Cardiac muscle cell (in vitro differentiated cells and primary cell): ENCODE results near the gene CHIC2. TPM values are rescaled to one million over a fixed set of nuclear protein-coding genes. Genes with fewer than 3 reads are reported as not detected.

Experiments
- DNase-seq, 2 donors: peaks; one replicate each; pipeline versions ENCODE4 v3.0.0 to v3.0.0-alpha.2; 2010 to 2017; ENCODE audit warnings: low read depth in 1 of 2, low spot score in 1 of 2
- H3K27ac ChIP-seq: fragments of 200-600 bp; sonication (generic); 2 replicates; pipeline ENCODE4 v1.5.1; 2016
- H3K27me3 ChIP-seq: fragments of 200-600 bp; sonication (generic); 2 replicates; pipeline ENCODE4 v1.6.0; 2016; ENCODE audit warnings: control low read depth
- H3K36me3 ChIP-seq: fragments of 200-600 bp; sonication (generic); 2 replicates; pipeline ENCODE4 v1.5.1; 2016; ENCODE audit warnings: control low read depth
- H3K4me1 ChIP-seq: fragments of 200-600 bp; sonication (generic); 2 replicates; pipeline ENCODE4 v1.8.1; 2017; ENCODE audit warnings: low read depth, mild to moderate bottlenecking, mixed run types
- H3K4me3 ChIP-seq: fragments of 200-600 bp; sonication (generic); 2 replicates; pipeline ENCODE4 v1.5.1; 2016; ENCODE audit warnings: mild to moderate bottlenecking
- H3K9me3 ChIP-seq: fragments of 200-600 bp; sonication (generic); 2 replicates; pipeline ENCODE4 v1.5.1; 2017; ENCODE audit warnings: low read depth, mild to moderate bottlenecking, control low read depth
- CTCF ChIP-seq: IDR thresholded peaks from 2 replicates; pipeline ENCODE4 v1.5.1; 2012; ENCODE audit warnings: low read depth, mild to moderate bottlenecking, low read length
- polyA plus RNA-seq: library from polyadenylated mRNA; unstranded; fragments of >200 nt; fragmentation: Nextera tagmentation; extraction: Ambion mirVana; gene quantifications from 2 replicates; pipeline ENCODE4 v1.2.1, GENCODE V29; 2016
- total RNA-seq: library from RNA; depleted of rRNA; stranded (reverse); fragments of >200 nt; gene quantifications from 2 replicates; pipeline ENCODE4 v1.2.3, GENCODE V29; 2016

Gene CHIC2
- total and polyA plus RNA-seq, 2 experiments from 2014 or later, result 35.4 to 36.5 TPM

GRCh38 chr4:54082168-54082567 is 17.8 kb upstream of the CHIC2 start:
- TF ChIP-seq CTCF, result no peak
- H3K36me3 ChIP-seq, result no peaks in the 10 kb centered on the region
- no peak overlapping the region for H3K27ac ChIP-seq
- no peak overlapping the region for H3K4me3 ChIP-seq
- H3K9me3 ChIP-seq, result no peaks in the 10 kb centered on the region
- DNase-seq, result peak in 1 of 2 donors; percentile 98
- H3K4me1 ChIP-seq, result no peaks in the 10 kb centered on the region
- H3K27me3 ChIP-seq, result peaks cover 1% of the 10 kb centered on the region

GRCh38 chr4:54077812-54078211 is 13.4 kb upstream of the CHIC2 start:
- Histone ChIP-seq H3K4me3 (no peak overlapping the region), H3K9me3 (no peaks in the 10 kb centered on the region), H3K36me3 (no peaks in the 10 kb centered on the region), H3K27me3 (no peaks in the 10 kb centered on the region), H3K4me1 (no peaks in the 10 kb centered on the region), H3K27ac (no peak overlapping the region)
- TF ChIP-seq CTCF, result no peak
- no peak for DNase-seq

- no peak for TF ChIP-seq CTCF
- Histone ChIP-seq H3K4me3 (no peak overlapping the region), H3K27ac (no peak overlapping the region), H3K4me1 (no peaks in the 10 kb centered on the region), H3K36me3 (no peaks in the 10 kb centered on the region), H3K27me3 (no peaks in the 10 kb centered on the region), H3K9me3 (no peaks in the 10 kb centered on the region)
- DNase-seq, result no peak
These were observed 12.3 kb upstream of the CHIC2 start for GRCh38 chr4:54076673-54077072.

DNA sequence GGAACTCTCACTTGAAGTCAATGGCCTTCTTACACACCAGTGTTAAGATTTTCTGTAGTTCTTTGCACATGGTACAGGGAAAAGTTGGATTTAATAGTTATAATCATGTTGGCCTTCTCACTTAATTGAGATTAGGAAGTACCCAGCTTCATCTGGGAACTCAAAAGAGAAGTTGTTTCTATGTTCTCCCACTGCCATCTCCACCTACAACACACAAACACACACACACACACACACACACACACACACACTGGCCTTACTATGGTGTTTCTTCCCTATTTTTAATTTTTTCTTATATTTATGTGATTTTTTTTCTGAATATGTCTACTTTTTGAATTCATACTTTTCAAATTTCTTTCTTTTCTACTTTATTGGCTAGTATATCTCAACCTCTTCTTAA is 10.0 kb upstream of the CHIC2 start:
- H3K36me3 ChIP-seq, result no peaks in the 10 kb centered on the region
- no peak overlapping the region for H3K4me3 ChIP-seq
- no peak for TF ChIP-seq CTCF
- no peak for DNase-seq
- H3K4me1 ChIP-seq, result no peaks in the 10 kb centered on the region
- H3K9me3 ChIP-seq, result no peaks in the 10 kb centered on the region
- H3K27ac ChIP-seq, result no peak overlapping the region
- no peaks in the 10 kb centered on the region for H3K27me3 ChIP-seq

DNA sequence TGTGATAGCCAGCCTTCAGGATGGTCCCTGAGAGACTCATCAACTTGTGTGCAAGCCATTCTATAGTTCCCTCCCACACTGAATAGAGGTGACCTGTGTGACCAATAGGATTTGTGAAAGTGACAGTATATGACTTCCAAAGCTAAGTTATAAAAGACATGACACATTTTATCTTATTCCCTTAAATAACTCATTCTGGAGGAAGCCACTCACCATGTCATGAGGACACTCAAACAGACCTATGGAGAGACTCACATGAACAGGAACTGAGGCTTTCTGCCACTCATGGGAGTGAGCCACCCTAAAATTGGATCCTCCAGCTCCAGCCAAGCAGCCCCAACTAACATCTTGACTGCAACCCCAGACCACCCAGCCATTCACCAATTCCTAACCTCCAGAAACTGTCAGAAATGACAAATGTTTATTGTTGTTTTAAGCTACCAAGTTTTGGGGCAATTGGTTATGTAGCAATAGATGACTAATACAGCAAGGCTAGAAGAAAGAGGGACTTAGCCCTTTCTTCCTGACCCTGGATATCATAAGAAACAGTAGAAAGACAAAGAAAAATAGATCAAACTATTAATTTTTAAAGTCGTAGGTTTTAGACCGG is 9.0 kb upstream of the CHIC2 start:
- H3K36me3 ChIP-seq, result no peaks in the 10 kb centered on the region
- H3K4me1 ChIP-seq, result no peaks in the 10 kb centered on the region
- H3K4me3 ChIP-seq, result no peak overlapping the region
- TF ChIP-seq CTCF, result no peak
- H3K9me3 ChIP-seq, result no peaks in the 10 kb centered on the region
- DNase-seq, result peak in 1 of 2 donors; percentile 44
- H3K27me3 ChIP-seq, result no peaks in the 10 kb centered on the region
- no peak overlapping the region for H3K27ac ChIP-seq

- no peak overlapping the region for H3K4me3 ChIP-seq
- no peaks in the 10 kb centered on the region for H3K9me3 ChIP-seq
- H3K27ac ChIP-seq, result no peak overlapping the region
- H3K27me3 ChIP-seq, result no peaks in the 10 kb centered on the region
- H3K36me3 ChIP-seq, result no peaks in the 10 kb centered on the region
- no peak for TF ChIP-seq CTCF
- H3K4me1 ChIP-seq, result peaks cover 13% of the 10 kb centered on the region
- peak in 1 of 2 donors; percentile 81 for DNase-seq
These were observed 2.8 kb upstream of the CHIC2 start for GRCh38 chr4:54067166-54067565.
